SK-N-SH treated with all-trans-retinoic acid at 6 μM for 48 hours (cell line): Measurements from ENCODE around the gene FARSB.
A peak's percentile ranks its signal among the peaks of the same experiment; 100 is the strongest.
"Not testable (repeated sequence)": the region's sequence is repeated elsewhere in the genome, so short reads cannot be mapped to it uniquely, and the experiment has no call there.

Source experiments
- ATAC-seq: fragments of 200-7000 bp; cut with Tn5 transposase; 3 replicates; pipeline ENCODE4 v1.9.1; 2020; ENCODE audit warnings: mild to moderate bottlenecking, moderate library complexity
- ARNTL ChIP-seq: fragments of 450-650 bp; formaldehyde crosslinking; IDR thresholded peaks from 2 replicates; pipeline ENCODE4 v1.5.0; 2020; ENCODE audit warnings: low read depth, mild to moderate bottlenecking, moderate library complexity, borderline replicate concordance
- BACH2 ChIP-seq: fragments of 250-450 bp; sonication (Bioruptor Pico); IDR thresholded peaks from 2 replicates; pipeline ENCODE4 v1.9.0; 2021; ENCODE audit warnings: mild to moderate bottlenecking, borderline replicate concordance
- CREB5 ChIP-seq: fragments of 250-450 bp; sonication (Bioruptor Pico); IDR thresholded peaks from 2 replicates; pipeline ENCODE4 v1.5.1; 2020; ENCODE audit warnings: low read depth, mild to moderate bottlenecking, moderate library complexity
- CSDC2 ChIP-seq: fragments of 250-450 bp; sonication (Bioruptor Pico); IDR thresholded peaks from 2 replicates; pipeline ENCODE4 v1.5.0; 2020; ENCODE audit warnings: mild to moderate bottlenecking, moderate library complexity
- CSRNP3 ChIP-seq: fragments of 250-450 bp; sonication (Bioruptor Pico); IDR thresholded peaks from 2 replicates; pipeline ENCODE4 v1.5.1; 2021; ENCODE audit warnings: mild to moderate bottlenecking, moderate library complexity
- OSR1 ChIP-seq: fragments of 250-450 bp; sonication (Bioruptor Pico); IDR thresholded peaks from 2 replicates; pipeline ENCODE4 v1.8.0; 2022; ENCODE audit warnings: moderate library complexity, mild to moderate bottlenecking, inconsistent platforms
- PATZ1 ChIP-seq: fragments of 250-450 bp; sonication (Bioruptor Pico); IDR thresholded peaks from 2 replicates; pipeline ENCODE4 v1.8.0; 2020; ENCODE audit warnings: mild to moderate bottlenecking, moderate library complexity, borderline replicate concordance
- POU6F1 ChIP-seq: fragments of 250-450 bp; sonication (Bioruptor Pico); IDR thresholded peaks from 2 replicates; pipeline ENCODE4 v1.8.0; 2021; ENCODE audit warnings: low read depth, mild to moderate bottlenecking, moderate library complexity, borderline replicate concordance
- PPARA ChIP-seq: fragments of 250-450 bp; sonication (Bioruptor Pico); IDR thresholded peaks from 2 replicates; pipeline ENCODE4 v1.5.0; 2020; ENCODE audit warnings: mild to moderate bottlenecking, borderline replicate concordance
- RARB ChIP-seq: fragments of 250-450 bp; sonication (Bioruptor Pico); IDR thresholded peaks from 2 replicates; pipeline ENCODE4 v1.8.0; 2021; ENCODE audit warnings: mild to moderate bottlenecking, moderate library complexity
- SNAI2 ChIP-seq: fragments of 250-450 bp; sonication (Bioruptor Pico); IDR thresholded peaks from 2 replicates; pipeline ENCODE4 v1.5.0; 2020; ENCODE audit warnings: mild to moderate bottlenecking, moderate library complexity
- TCF4 ChIP-seq: fragments of 250-450 bp; sonication (Bioruptor Pico); IDR thresholded peaks from 2 replicates; pipeline ENCODE4 v1.8.0; 2021; ENCODE audit warnings: mild to moderate bottlenecking, moderate library complexity, borderline replicate concordance
- TOX ChIP-seq: fragments of 250-450 bp; sonication (Bioruptor Pico); IDR thresholded peaks from 2 replicates; pipeline ENCODE4 v1.8.0; 2021; ENCODE audit warnings: mild to moderate bottlenecking, moderate library complexity, borderline replicate concordance
- TSHZ2 ChIP-seq: fragments of 250-450 bp; sonication (Bioruptor Pico); IDR thresholded peaks from 2 replicates; pipeline ENCODE4 v1.5.0; 2020; ENCODE audit warnings: mild to moderate bottlenecking, moderate library complexity
- ZC3H10 ChIP-seq: fragments of 250-450 bp; sonication (Bioruptor Pico); IDR thresholded peaks from 2 replicates; pipeline ENCODE4 v1.5.1; 2021; ENCODE audit warnings: mild to moderate bottlenecking, moderate library complexity
- ZFP3 ChIP-seq: fragments of 250-450 bp; sonication (Bioruptor Pico); IDR thresholded peaks from 2 replicates; pipeline ENCODE4 v1.5.0; 2020; ENCODE audit warnings: mild to moderate bottlenecking, moderate library complexity
- ZFP30 ChIP-seq: fragments of 450-650 bp; formaldehyde crosslinking; IDR thresholded peaks from 2 replicates; pipeline ENCODE4 v1.5.0; 2022; ENCODE audit warnings: mild to moderate bottlenecking, moderate library complexity
- ZNF565 ChIP-seq: fragments of 450-650 bp; formaldehyde crosslinking; conservative IDR thresholded peaks from 2 replicates; pipeline ENCODE4 v1.5.0; 2020; ENCODE audit warnings: low read depth, mild to moderate bottlenecking, moderate library complexity
- ZNF70 ChIP-seq: fragments of 450-650 bp; formaldehyde crosslinking; IDR thresholded peaks from 2 replicates; pipeline ENCODE4 v1.5.0; 2020; ENCODE audit warnings: mild to moderate bottlenecking, moderate library complexity
- ZNF8 ChIP-seq: fragments of 450-650 bp; formaldehyde crosslinking; IDR thresholded peaks from 2 replicates; pipeline ENCODE4 v1.5.0; 2020; ENCODE audit warnings: mild to moderate bottlenecking, moderate library complexity

Gene FARSB

GRCh38 chr2:222591661-222592060 is 64.2 kb downstream of the FARSB start:
- no peak for ATAC-seq
- TF ChIP-seq TSHZ2 (CRISPR knock-in tag) = no peak
- no peak for TF ChIP-seq BACH2
- TF ChIP-seq OSR1 (CRISPR knock-in tag) = no peak
- no peak for TF ChIP-seq ZNF70 (CRISPR knock-in tag)
- TF ChIP-seq TCF4 (CRISPR knock-in tag) = no peak
- no peak for TF ChIP-seq SNAI2 (CRISPR knock-in tag)
- TF ChIP-seq ZFP30 (CRISPR knock-in tag) = no peak
- no peak for TF ChIP-seq ZC3H10
- no peak for TF ChIP-seq CSRNP3
- TF ChIP-seq ZFP3 = no peak
- TF ChIP-seq ARNTL = no peak
- no peak for TF ChIP-seq CSDC2 (CRISPR knock-in tag)
- no peak for TF ChIP-seq POU6F1 (CRISPR knock-in tag)
- TF ChIP-seq PPARA = no peak
- TF ChIP-seq CREB5 (CRISPR knock-in tag) = no peak

- not testable (repeated sequence) for ATAC-seq
These were observed 71.3 kb downstream of the FARSB start for GRCh38 chr2:222584589-222584988.

GRCh38 chr2:222582928-222583327 is 73.0 kb downstream of the FARSB start:
- TF ChIP-seq POU6F1 (CRISPR knock-in tag) = no peak
- TF ChIP-seq TCF4 (CRISPR knock-in tag) = no peak
- no peak for TF ChIP-seq ZFP30 (CRISPR knock-in tag)
- no peak for TF ChIP-seq ZC3H10
- no peak for TF ChIP-seq RARB (CRISPR knock-in tag)
- no peak for TF ChIP-seq PATZ1 (CRISPR knock-in tag)
- TF ChIP-seq ZNF8 (CRISPR knock-in tag) = no peak
- no peak for TF ChIP-seq ZNF565 (CRISPR knock-in tag)
- TF ChIP-seq TOX (CRISPR knock-in tag) = no peak
- no peak for TF ChIP-seq SNAI2 (CRISPR knock-in tag)
- no peak for TF ChIP-seq CSRNP3
- peak; percentile 67 for ATAC-seq
